Tibial artery (tissue), 4 donors: ENCODE results near the gene VEZF1.
A peak's percentile ranks its signal among the peaks of the same experiment; 100 is the strongest.

Experiments used
- DNase-seq, 2 donors: peaks; one replicate each; pipeline ENCODE4 v3.0.0-alpha.2; 2019
- H3K27ac ChIP-seq, 2 donors: fragments of 200-600 bp; sonication (generic) in 1 of 2; 1 replicate in 1 of 2; 2 replicates in 1 of 2; pipeline ENCODE4 v1.5.1; 2018 to 2019; ENCODE audit warnings: mild to moderate bottlenecking in 1 of 2
- H3K27me3 ChIP-seq, 2 donors: fragments of 200-600 bp; sonication (generic) in 1 of 2; one replicate each; pipeline versions ENCODE4 v1.5.1 to v1.6.0; 2016 to 2019
- H3K36me3 ChIP-seq, 3 donors: fragments of 200-600 bp; sonication (generic) in 2 of 3; one replicate each; pipeline ENCODE4 v1.5.1; 2016 to 2019; ENCODE audit warnings: mild to moderate bottlenecking in 2 of 3
- H3K4me1 ChIP-seq, 4 donors: fragments of 200-600 bp; sonication (generic) in 2 of 4; 1 replicate in 3 of 4; 2 replicates in 1 of 4; pipeline ENCODE4 v1.5.1; 2016 to 2019
- H3K4me3 ChIP-seq, 2 donors: fragments of 200-600 bp; sonication (generic) in 1 of 2; 1 replicate in 1 of 2; 2 replicates in 1 of 2; pipeline ENCODE4 v1.5.1; 2018 to 2019; ENCODE audit warnings: mild to moderate bottlenecking in 2 of 2
- H3K9me3 ChIP-seq, 3 donors: fragments of 200-600 bp; sonication (generic) in 1 of 3; one replicate each; pipeline ENCODE4 v1.5.1; 2016 to 2019
- intact Hi-C: fragments of 100-400 bp; cut with DNase I; formaldehyde crosslinking; loops from one replicate; pipeline ENCODE4 v1.15.0; 2023; ENCODE audit warnings: low total_unique reads
- TF ChIP-seq, protein P1 (sequence below), 2 experiments: fragments of 200-600 bp in 1 of 2; fragments of 450-650 bp in 1 of 2; IDR thresholded peaks; one replicate each; pipeline ENCODE4 v1.5.1; 2017 to 2019; ENCODE audit warnings: antibody characterized with exemption in 2 of 2, mild to moderate bottlenecking in 1 of 2, moderate library complexity in 1 of 2

Gene VEZF1

DNA sequence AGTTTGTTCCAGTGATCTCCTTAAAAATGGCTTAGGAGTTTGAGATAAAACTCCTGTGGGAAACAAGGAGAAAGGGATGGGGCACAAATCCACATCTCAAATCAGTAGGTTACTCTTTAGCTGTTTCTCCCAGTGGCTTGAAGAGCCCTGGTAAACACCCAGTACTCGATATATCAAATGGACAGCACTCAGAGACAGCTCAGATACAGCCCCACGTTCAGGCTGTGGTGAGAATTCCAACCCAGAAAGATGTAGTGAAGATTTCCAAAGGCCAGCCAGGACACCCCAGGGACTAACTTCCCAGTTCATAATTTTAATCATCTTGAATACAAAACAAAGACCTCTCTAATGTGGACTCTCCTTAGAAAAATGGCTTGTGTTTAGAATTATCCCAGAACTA is 6.4 kb upstream of the VEZF1 start:
- intact Hi-C loops, result no loop called here
- H3K27ac ChIP-seq, result peak overlapping the region; percentile 61 to 66
- TF ChIP-seq, protein P1, sequence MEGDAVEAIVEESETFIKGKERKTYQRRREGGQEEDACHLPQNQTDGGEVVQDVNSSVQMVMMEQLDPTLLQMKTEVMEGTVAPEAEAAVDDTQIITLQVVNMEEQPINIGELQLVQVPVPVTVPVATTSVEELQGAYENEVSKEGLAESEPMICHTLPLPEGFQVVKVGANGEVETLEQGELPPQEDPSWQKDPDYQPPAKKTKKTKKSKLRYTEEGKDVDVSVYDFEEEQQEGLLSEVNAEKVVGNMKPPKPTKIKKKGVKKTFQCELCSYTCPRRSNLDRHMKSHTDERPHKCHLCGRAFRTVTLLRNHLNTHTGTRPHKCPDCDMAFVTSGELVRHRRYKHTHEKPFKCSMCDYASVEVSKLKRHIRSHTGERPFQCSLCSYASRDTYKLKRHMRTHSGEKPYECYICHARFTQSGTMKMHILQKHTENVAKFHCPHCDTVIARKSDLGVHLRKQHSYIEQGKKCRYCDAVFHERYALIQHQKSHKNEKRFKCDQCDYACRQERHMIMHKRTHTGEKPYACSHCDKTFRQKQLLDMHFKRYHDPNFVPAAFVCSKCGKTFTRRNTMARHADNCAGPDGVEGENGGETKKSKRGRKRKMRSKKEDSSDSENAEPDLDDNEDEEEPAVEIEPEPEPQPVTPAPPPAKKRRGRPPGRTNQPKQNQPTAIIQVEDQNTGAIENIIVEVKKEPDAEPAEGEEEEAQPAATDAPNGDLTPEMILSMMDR (IDR thresholded peaks at IDR 0.05), result no peak
- H3K4me3 ChIP-seq, result no peak overlapping the region
- no peaks in the 10 kb centered on the region for H3K9me3 ChIP-seq
- H3K27me3 ChIP-seq, result no peaks in the 10 kb centered on the region
- peaks cover 0 to 11% (median 0%) of the 10 kb centered on the region in 3 donors for H3K36me3 ChIP-seq
- DNase-seq, result no peak
- peaks cover 0 to 18% (median 7%) of the 10 kb centered on the region in 4 donors for H3K4me1 ChIP-seq

DNA sequence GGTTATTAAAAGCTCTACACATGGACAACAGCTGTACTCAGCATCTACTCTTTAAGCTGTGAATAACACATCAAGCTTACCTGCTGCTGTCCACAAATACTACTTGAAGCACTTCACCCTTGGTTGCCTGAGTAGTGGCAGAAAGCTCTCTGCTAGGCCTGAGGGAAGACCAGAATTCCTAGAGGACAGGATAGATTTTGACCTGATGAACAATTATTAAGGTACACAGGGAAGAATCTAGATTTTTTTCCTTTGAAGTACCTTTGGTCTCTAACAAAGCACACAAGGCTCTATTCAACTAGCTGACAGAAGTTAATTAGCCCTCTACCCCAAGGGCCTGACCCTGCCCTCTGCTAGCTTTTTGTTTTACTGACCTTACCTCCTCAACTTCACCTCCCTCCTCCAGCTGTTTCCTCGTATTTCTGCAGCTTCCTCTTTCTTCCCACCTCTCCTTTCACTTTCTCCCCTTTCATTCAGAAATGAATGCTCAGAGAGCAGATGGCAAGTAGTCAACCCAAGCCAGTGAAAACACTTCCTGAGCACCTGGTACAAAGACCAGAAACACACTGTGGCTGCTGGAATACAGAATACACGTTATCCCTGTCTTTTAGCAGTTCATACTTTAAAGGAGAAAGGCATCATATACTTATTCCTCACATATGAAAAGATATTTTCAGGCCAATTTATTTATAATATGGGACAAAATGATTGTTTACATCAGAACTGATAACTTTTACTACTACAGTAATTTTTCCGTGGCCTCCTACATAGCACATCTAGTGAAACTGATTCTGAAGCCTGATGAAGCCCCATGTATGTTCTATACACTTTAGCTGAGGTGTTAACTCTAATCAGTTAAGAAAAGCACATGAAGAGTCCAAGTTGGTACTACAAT is 5.7 kb upstream of the VEZF1 start:
- no peaks in the 10 kb centered on the region for H3K9me3 ChIP-seq
- H3K27me3 ChIP-seq, result no peaks in the 10 kb centered on the region
- peaks cover 0 to 25% (median 10%) of the 10 kb centered on the region in 4 donors for H3K4me1 ChIP-seq
- intact Hi-C loops, result no loop called here
- no peak overlapping the region for H3K4me3 ChIP-seq
- H3K36me3 ChIP-seq, result peaks cover 0 to 11% (median 0%) of the 10 kb centered on the region in 3 donors
- DNase-seq, result no peak
- TF ChIP-seq, protein P1 (IDR thresholded peaks at IDR 0.05), result no peak
- H3K27ac ChIP-seq, result peak overlapping the region; percentile 61 to 66

DNA sequence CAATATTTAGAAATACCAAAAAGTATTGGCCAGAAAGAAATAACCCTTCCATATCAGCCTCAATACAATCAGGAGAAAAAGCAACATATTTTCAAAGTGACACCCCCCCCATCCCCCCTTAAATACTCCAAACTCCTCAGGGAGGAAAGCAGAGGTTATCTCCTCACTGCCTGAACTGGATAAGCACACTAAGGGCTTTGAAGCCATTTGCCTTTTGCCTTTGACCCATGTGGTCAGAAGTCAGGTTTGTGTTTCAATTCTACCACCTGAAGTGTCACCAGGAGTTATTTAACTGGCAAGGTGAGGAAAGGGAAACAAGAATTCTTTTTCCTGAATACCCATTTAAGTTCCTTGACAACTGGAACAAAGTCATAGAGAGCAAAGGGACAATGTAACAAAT is 3.5 kb upstream of the VEZF1 start:
- H3K27me3 ChIP-seq, result no peaks in the 10 kb centered on the region
- H3K27ac ChIP-seq, result no peak overlapping the region
- TF ChIP-seq, protein P1 (IDR thresholded peaks at IDR 0.05), result no peak
- H3K36me3 ChIP-seq, result no peaks in the 10 kb centered on the region
- intact Hi-C loops, result no loop called here
- no peak overlapping the region for H3K4me3 ChIP-seq
- no peaks in the 10 kb centered on the region for H3K9me3 ChIP-seq
- DNase-seq, result no peak
- peaks cover 0 to 28% (median 11%) of the 10 kb centered on the region in 4 donors for H3K4me1 ChIP-seq

DNA sequence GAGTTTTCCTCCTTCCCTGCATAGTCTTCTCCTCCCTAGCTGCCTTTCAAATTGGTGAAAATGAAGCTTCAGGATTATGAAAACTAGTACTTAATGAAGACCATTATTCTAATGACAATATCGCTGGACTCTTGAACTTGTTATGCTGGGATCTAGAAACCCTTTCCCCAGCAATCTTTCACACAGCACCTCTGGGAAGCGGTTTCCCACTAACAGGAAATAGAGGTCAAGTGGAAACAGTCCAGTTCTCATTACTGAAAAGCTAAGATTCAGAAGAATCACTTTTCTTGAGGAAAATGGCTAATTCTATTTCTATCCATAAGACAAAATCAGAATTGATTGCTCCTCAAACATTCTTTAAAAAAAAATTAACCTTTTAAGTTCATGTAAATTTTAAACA is 2.0 kb upstream of the VEZF1 start:
- DNase-seq, result no peak
- no peaks in the 10 kb centered on the region for H3K27me3 ChIP-seq
- no peaks in the 10 kb centered on the region for H3K36me3 ChIP-seq
- no peak overlapping the region for H3K4me3 ChIP-seq
- no peaks in the 10 kb centered on the region for H3K9me3 ChIP-seq
- intact Hi-C loops, result no loop called here
- TF ChIP-seq, protein P1 (IDR thresholded peaks at IDR 0.05), result no peak
- peaks cover 0 to 36% (median 19%) of the 10 kb centered on the region in 4 donors for H3K4me1 ChIP-seq
- H3K27ac ChIP-seq, result peak overlapping the region in 1 of 2 donors; percentile 96

DNA sequence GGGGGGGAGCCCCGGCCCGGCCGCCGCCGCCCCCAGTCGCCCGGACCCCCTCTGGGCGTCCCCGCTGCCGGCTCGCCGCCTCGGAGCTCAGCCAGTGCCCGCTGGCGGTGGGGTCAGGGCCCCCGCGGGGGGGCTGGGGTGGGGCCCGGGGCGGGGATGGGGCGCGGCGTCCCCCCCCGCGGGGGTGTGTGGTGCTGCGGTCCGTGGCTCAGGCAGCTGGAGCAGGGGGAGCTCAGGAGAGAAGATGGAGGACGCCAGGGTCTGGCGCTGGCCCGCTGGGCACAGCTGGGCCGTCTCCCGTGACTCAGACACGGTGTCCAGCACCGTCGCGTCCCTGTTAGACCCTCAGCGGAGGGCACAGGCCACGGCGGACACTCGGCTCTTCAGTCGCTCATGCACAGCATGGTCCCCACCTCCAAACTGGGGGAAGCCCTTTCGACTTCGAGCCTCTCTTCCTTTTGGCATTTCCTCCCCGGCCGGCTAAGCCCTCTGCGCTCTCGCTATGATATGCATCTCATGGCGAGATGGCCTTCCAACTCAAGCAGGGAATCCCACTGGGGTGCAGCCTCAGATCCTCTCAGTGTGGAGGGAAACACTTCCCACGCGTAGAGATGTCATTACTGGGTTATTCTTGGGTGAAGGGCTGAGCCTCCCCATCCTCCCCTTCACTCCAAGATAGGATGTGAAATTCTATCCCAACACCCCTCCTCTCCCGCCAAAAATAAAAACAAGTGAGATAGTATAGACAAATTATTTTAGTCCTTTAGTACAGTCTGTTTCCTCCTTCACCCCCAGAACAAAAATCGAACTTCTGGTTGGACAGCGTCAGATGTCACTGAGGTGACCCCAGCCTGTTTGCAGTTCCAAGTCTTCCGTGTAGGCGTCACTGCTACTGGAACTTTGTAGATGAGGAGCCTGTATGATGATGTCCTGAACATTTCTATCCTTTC is 522 bp upstream of the VEZF1 start:
- Histone ChIP-seq H3K36me3 (no peaks in the 10 kb centered on the region), H3K27ac (peak overlapping the region; percentile 96), H3K27me3 (no peaks in the 10 kb centered on the region), H3K9me3 (no peaks in the 10 kb centered on the region), H3K4me1 (peaks cover 0 to 44% (median 29%) of the 10 kb centered on the region in 4 donors), H3K4me3 (peak overlapping the region; percentile 85 to 89)
- intact Hi-C loops, result no loop called here
- DNase-seq, result peak; percentile 66 to 82
- TF ChIP-seq, protein P1 (IDR thresholded peaks at IDR 0.05), result no peak
